AG04450 (cell line): ENCODE measurements around the gene GNRH2. TPM values are rescaled to one million over a fixed set of nuclear protein-coding genes. Genes with fewer than 3 reads are reported as not detected.
A peak's percentile ranks its signal among the peaks of the same experiment; 100 is the strongest.
"Not testable (repeated sequence)": the region's sequence is repeated elsewhere in the genome, so short reads cannot be mapped to it uniquely, and the experiment has no call there.

Experiments
- CTCF ChIA-PET: fragments of 300-600, 350-600 bp; formaldehyde crosslinking; extraction: SDS; loops from one replicate; lab custom pipeline; 2022; ENCODE audit warnings: antibody characterized with exemption, inconsistent platforms; lab: Charles Lee
- POLR2A ChIA-PET: fragments of 350-600 bp; formaldehyde crosslinking; extraction: SDS; loops from one replicate; lab custom pipeline; 2021; ENCODE audit warnings: antibody characterized with exemption, inconsistent platforms; lab: Yijun Ruan, JAX
- DNase-seq: peaks from one replicate; pipeline ENCODE4 v3.0.0-alpha.2; 2011; ENCODE audit warnings: low read depth, low spot score
- H3K27ac ChIP-seq: one replicate; pipeline ENCODE4 v1.5.1; 2012; ENCODE audit warnings: low read depth, low read length, control low read depth
- H3K27me3 ChIP-seq: one replicate; pipeline ENCODE4 v1.6.0; 2012; ENCODE audit warnings: low read length; ENCODE audit not compliant: control insufficient read depth, insufficient read depth
- H3K4me3 ChIP-seq: 2 replicates; pipeline ENCODE4 v1.5.1; 2011; ENCODE audit warnings: mild to moderate bottlenecking, low read depth, low read length, control low read depth
- H3K9me3 ChIP-seq: 2 replicates; pipeline ENCODE4 v1.5.1; 2012; ENCODE audit warnings: low read length; ENCODE audit not compliant: control insufficient read depth, insufficient read depth
- polyA plus RNA-seq: library from polyadenylated mRNA; depleted of rRNA; stranded (reverse); fragments of >200 nt; gene quantifications from 2 replicates; pipeline ENCODE4 v1.2.3, GENCODE V29; 2011
- TF ChIP-seq, protein P1 (sequence below): IDR thresholded peaks from 2 replicates; pipeline ENCODE4 v1.5.1; 2011; ENCODE audit warnings: low read depth, low read length, control low read depth, inconsistent platforms

Gene GNRH2
- polyA plus RNA-seq, 1 experiment = not detected

DNA sequence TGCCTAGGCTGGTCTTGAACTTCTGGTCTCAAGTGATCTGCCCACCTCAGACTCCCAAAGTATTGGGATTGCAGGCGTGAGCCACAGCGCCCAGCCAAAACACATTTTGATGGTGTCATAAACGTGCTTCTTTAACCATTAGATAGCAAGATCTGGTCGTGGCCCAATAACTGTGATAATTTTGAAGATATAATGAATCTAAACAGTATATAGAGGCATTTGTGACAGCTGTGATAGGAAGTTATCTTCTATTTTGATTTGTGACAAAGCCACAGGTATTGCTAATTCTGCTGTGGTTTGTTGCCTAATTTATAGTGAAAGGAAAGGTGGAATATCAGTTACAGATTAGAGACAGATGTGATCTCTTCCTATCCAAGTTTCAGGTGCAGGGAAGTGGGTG is 27.3 kb downstream of the GNRH2 start:
- TF ChIP-seq, protein P1, sequence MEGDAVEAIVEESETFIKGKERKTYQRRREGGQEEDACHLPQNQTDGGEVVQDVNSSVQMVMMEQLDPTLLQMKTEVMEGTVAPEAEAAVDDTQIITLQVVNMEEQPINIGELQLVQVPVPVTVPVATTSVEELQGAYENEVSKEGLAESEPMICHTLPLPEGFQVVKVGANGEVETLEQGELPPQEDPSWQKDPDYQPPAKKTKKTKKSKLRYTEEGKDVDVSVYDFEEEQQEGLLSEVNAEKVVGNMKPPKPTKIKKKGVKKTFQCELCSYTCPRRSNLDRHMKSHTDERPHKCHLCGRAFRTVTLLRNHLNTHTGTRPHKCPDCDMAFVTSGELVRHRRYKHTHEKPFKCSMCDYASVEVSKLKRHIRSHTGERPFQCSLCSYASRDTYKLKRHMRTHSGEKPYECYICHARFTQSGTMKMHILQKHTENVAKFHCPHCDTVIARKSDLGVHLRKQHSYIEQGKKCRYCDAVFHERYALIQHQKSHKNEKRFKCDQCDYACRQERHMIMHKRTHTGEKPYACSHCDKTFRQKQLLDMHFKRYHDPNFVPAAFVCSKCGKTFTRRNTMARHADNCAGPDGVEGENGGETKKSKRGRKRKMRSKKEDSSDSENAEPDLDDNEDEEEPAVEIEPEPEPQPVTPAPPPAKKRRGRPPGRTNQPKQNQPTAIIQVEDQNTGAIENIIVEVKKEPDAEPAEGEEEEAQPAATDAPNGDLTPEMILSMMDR = no peak
- ChIA-PET CTCF (interaction anchor here (1.0 kb wide), 1 partner anchor 17 kb away, joined by 4 read pairs; no protein-coding TSS in a partner anchor), POLR2A (no interaction called here)
- Histone ChIP-seq H3K4me3 (no peak overlapping the region), H3K27ac (no peak overlapping the region), H3K9me3 (peaks cover 5% of the 10 kb centered on the region; the same call in 1 of the 2 replicates), H3K27me3 (peaks cover 25% of the 10 kb centered on the region)
- no peak for DNase-seq

DNA sequence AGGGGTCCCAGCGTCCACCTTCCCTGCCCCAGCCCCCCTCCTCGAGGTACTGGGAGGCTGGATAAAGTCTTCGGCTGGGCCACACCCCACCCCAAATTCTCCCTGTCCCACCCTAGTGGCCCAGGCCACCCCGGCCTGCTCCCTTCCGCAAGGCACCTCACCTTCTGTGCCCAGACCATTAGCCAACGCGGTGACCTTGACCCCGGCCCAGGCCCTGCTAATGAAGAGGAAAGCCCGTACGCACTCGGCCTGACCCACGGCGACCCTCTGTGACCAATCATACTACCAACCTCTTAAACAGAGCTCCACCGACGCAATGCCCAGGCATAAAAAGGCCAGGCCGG is 27.8 kb downstream of the GNRH2 start:
- Histone ChIP-seq H3K27me3 (peaks cover 30% of the 10 kb centered on the region), H3K9me3 (peaks cover 5% of the 10 kb centered on the region; the same call in 1 of the 2 replicates), H3K27ac (no peak overlapping the region), H3K4me3 (0 out of 2 replicates have a peak overlapping the region, but pooled peaks have one; percentile 48)
- ChIA-PET POLR2A (no interaction called here), CTCF (no interaction called here)
- TF ChIP-seq, protein P1 = no peak
- no peak for DNase-seq

DNA sequence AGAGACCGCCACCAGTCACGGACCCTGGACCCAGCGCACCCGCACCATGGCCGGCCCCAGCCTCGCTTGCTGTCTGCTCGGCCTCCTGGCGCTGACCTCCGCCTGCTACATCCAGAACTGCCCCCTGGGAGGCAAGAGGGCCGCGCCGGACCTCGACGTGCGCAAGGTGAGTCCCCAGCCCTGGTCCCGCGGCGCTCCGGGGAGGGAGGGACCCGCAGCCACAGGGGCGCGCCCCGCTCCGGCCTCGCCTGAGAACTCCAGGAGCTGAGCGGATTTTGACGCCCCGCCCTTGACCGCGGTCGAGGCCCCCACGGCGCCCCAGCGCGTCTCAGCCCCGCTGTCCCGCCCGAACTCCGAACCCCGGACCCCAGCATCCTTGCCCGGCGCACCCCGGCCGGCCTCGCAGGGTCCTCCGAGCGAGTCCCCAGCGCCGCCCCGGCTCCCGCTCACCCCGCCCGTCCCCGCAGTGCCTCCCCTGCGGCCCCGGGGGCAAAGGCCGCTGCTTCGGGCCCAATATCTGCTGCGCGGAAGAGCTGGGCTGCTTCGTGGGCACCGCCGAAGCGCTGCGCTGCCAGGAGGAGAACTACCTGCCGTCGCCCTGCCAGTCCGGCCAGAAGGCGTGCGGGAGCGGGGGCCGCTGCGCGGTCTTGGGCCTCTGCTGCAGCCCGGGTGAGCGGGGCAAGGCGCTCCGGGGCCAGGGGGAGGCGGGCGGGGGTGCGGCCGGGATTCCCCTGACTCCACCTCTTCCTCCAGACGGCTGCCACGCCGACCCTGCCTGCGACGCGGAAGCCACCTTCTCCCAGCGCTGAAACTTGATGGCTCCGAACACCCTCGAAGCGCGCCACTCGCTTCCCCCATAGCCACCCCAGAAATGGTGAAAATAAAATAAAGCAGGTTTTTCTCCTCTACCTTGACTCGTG is 28.4 kb downstream of the GNRH2 start, which contains the start of gene OXT:
OXT (plus strand) TSS at position 11 of the 920 bp plus-strand sequence; CDS start at position 47, 36 bp downstream.
- peak within 1 kb of the TSS; percentile 48; the same call in 1 of the 2 replicates for H3K4me3 ChIP-seq
- CTCF ChIA-PET = interaction anchor here (2.9 kb wide), 1 partner anchor 18 kb away, joined by 17 read pairs; no protein-coding TSS in a partner anchor
- no peak within 1 kb of the TSS for H3K27ac ChIP-seq

DNA sequence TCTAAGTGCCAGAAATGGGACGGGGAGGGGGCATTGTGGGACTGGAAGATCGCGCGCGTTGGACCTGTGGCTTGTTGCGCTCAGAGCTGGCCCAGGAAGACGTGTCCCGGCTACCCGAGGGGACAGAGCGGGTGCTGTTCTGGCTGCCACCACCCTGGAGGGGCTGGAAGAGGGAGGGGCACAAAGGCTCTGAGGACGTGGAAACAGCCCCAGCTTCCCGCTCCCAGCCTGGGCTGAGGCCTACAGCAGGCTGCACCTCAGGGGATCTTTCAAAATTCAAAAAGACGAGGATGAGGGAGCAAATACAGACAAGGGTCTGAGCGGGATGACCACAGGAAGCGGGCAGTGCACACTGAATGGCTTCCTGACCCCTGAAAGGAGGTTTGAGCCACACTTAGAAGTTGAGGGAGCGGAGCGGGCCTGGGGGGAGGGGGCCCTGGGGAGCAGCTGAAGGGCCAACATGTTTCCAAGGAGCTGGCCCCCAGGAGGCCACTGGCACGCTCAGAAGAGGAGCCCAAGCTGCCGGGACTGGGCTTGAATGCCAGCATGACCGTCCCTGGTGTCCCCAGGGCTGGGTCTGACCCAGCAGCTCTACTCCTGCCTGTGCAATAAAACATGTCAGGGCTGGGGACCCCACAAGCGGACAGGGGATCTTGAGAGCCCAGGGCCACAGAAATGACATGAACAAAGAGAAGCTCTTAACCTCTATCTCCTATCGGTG is 29.3 kb downstream of the GNRH2 start:
- no peak for DNase-seq
- ChIA-PET POLR2A (interaction anchor here (0.5 kb wide), 1 partner anchor 32 kb away, joined by 3 read pairs; no protein-coding TSS in a partner anchor), CTCF (interaction anchor here (2.9 kb wide), 1 partner anchor 19 kb away, joined by 17 read pairs; no protein-coding TSS in a partner anchor)
- H3K9me3 ChIP-seq = peaks cover 5% of the 10 kb centered on the region; the same call in 1 of the 2 replicates
- H3K27ac ChIP-seq = no peak overlapping the region
- TF ChIP-seq, protein P1 = no peak
- no peak overlapping the region for H3K4me3 ChIP-seq
- peaks cover 31% of the 10 kb centered on the region for H3K27me3 ChIP-seq

More for the DNA sequence above, 28.4 kb downstream of the GNRH2 start, which contains the start of gene OXT:
- DNase-seq = no peak
- TF ChIP-seq, protein P1 = no peak
- Histone ChIP-seq H3K27me3 (peaks cover 31% of the 10 kb centered on the region), H3K9me3 (peaks cover 5% of the 10 kb centered on the region; the same call in 1 of the 2 replicates)
- POLR2A ChIA-PET = interaction anchor here (0.6 kb wide), 1 partner anchor 18 kb away, joined by 5 read pairs; no protein-coding TSS in a partner anchor

DNA sequence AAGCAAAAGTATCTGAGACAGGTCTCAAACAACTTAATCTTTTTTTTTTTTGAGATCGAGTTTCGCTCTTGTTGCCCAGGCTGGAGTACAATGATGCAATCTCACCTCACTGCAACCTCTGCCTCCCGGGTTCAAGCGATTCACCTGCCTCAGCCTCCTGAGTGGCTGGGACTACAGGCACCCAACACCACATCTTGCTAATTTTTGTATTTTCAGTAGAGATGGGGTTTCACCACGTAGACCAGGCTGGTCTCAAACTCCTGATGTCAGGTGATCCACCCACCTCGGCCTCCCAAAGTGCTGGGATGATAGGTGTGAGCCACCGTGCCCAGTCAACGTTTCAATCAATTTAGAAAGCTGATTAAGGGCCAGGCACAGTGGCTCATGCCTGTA is 29.8 kb downstream of the GNRH2 start:
- DNase-seq, H3K9me3 ChIP-seq, H3K4me3 ChIP-seq, H3K27ac ChIP-seq: not testable (repeated sequence)
- CTCF ChIA-PET = interaction anchor here (2.9 kb wide), 1 partner anchor 20 kb away, joined by 17 read pairs; no protein-coding TSS in a partner anchor
- peaks cover 31% of the 10 kb centered on the region for H3K27me3 ChIP-seq
- POLR2A ChIA-PET = interaction anchor here (0.7 kb wide), 1 partner anchor 979 kb away, joined by 5 read pairs; no protein-coding TSS in a partner anchor
